ENCODE measurements around the gene PLA2G6.
A peak's percentile ranks its signal among the peaks of the same experiment; 100 is the strongest.

Gene PLA2G6

GRCh38 chr22:38221908-38222796 is 40.5 kb upstream of the PLA2G6 start:
- Histone ChIP-seq H3K27me3 (ENCODE audit: control insufficient read depth in 1 of 2, insufficient read depth in 2 of 2, low read length in 2 of 2) (no peaks in the 10 kb centered on the region), H3K36me3 (ENCODE audit: control insufficient read depth in 1 of 2, insufficient read depth in 2 of 2, low read length in 2 of 2) (peaks cover 4 to 47% of the 10 kb centered on the region in 2 donors), H3K4me1 (ENCODE audit: control insufficient read depth in 1 of 2, insufficient read depth in 2 of 2, low read length in 2 of 2) (peaks cover 17 to 23% of the 10 kb centered on the region in 2 donors), H3K27ac (ENCODE audit: low read depth, low read length) (no peak overlapping the region), H3K9me3 (ENCODE audit: control insufficient read depth in 1 of 2, low read length in 2 of 2) (no peaks in the 10 kb centered on the region), H3K4me3 (ENCODE audit: low read depth in 1 of 2, low read length in 2 of 2) (no peak overlapping the region), H3K9ac (ENCODE audit: low read depth in 1 of 2, low read length in 2 of 2) (no peak overlapping the region)

GRCh38 chr22:38221407-38221806 is 39.8 kb upstream of the PLA2G6 start:
- Histone ChIP-seq H3K9ac (ENCODE audit: low read depth in 1 of 2, low read length in 2 of 2) (no peak overlapping the region), H3K27ac (ENCODE audit: low read depth, low read length) (no peak overlapping the region), H3K4me1 (ENCODE audit: control insufficient read depth in 1 of 2, insufficient read depth in 2 of 2, low read length in 2 of 2) (peaks cover 17 to 23% of the 10 kb centered on the region in 2 donors), H3K9me3 (ENCODE audit: control insufficient read depth in 1 of 2, low read length in 2 of 2) (no peaks in the 10 kb centered on the region), H3K36me3 (ENCODE audit: control insufficient read depth in 1 of 2, insufficient read depth in 2 of 2, low read length in 2 of 2) (peaks cover 4 to 39% of the 10 kb centered on the region in 2 donors), H3K4me3 (ENCODE audit: low read depth in 1 of 2, low read length in 2 of 2) (no peak overlapping the region), H3K27me3 (ENCODE audit: control insufficient read depth in 1 of 2, insufficient read depth in 2 of 2, low read length in 2 of 2) (no peaks in the 10 kb centered on the region)

GRCh38 chr22:38220653-38221386 is 39.2 kb upstream of the PLA2G6 start:
- no peaks in the 10 kb centered on the region for H3K9me3 ChIP-seq (ENCODE audit: control insufficient read depth in 1 of 2, low read length in 2 of 2)
- H3K4me3 ChIP-seq (ENCODE audit: low read depth in 1 of 2, low read length in 2 of 2): no peak overlapping the region
- H3K27ac ChIP-seq (ENCODE audit: low read depth, low read length): no peak overlapping the region
- H3K9ac ChIP-seq (ENCODE audit: low read depth in 1 of 2, low read length in 2 of 2): peak overlapping the region in 1 of 2 donors; percentile 2
- H3K27me3 ChIP-seq (ENCODE audit: control insufficient read depth in 1 of 2, insufficient read depth in 2 of 2, low read length in 2 of 2): no peaks in the 10 kb centered on the region
- H3K36me3 ChIP-seq (ENCODE audit: control insufficient read depth in 1 of 2, insufficient read depth in 2 of 2, low read length in 2 of 2): peaks cover 4 to 35% of the 10 kb centered on the region in 2 donors
- H3K4me1 ChIP-seq (ENCODE audit: control insufficient read depth in 1 of 2, insufficient read depth in 2 of 2, low read length in 2 of 2): peaks cover 17 to 23% of the 10 kb centered on the region in 2 donors

- no peak overlapping the region for H3K4me3 ChIP-seq (ENCODE audit: low read depth in 1 of 2, low read length in 2 of 2)
- no peaks in the 10 kb centered on the region for H3K9me3 ChIP-seq (ENCODE audit: control insufficient read depth in 1 of 2, low read length in 2 of 2)
- peak overlapping the region in 1 of 2 donors; percentile 2 for H3K9ac ChIP-seq (ENCODE audit: low read depth in 1 of 2, low read length in 2 of 2)
- H3K36me3 ChIP-seq (ENCODE audit: control insufficient read depth in 1 of 2, insufficient read depth in 2 of 2, low read length in 2 of 2): peaks cover 4 to 28% of the 10 kb centered on the region in 2 donors
- H3K27ac ChIP-seq (ENCODE audit: low read depth, low read length): no peak overlapping the region
- peaks cover 17 to 23% of the 10 kb centered on the region in 2 donors for H3K4me1 ChIP-seq (ENCODE audit: control insufficient read depth in 1 of 2, insufficient read depth in 2 of 2, low read length in 2 of 2)
- H3K27me3 ChIP-seq (ENCODE audit: control insufficient read depth in 1 of 2, insufficient read depth in 2 of 2, low read length in 2 of 2): no peaks in the 10 kb centered on the region
Measured at GRCh38 chr22:38220163-38220562, 38.5 kb upstream of the PLA2G6 start.

GRCh38 chr22:38219632-38220031 is 38.0 kb upstream of the PLA2G6 start:
- Histone ChIP-seq H3K27me3 (ENCODE audit: control insufficient read depth in 1 of 2, insufficient read depth in 2 of 2, low read length in 2 of 2) (no peaks in the 10 kb centered on the region), H3K9me3 (ENCODE audit: control insufficient read depth in 1 of 2, low read length in 2 of 2) (no peaks in the 10 kb centered on the region), H3K4me3 (ENCODE audit: low read depth in 1 of 2, low read length in 2 of 2) (no peak overlapping the region), H3K9ac (ENCODE audit: low read depth in 1 of 2, low read length in 2 of 2) (peak overlapping the region in 1 of 2 donors; percentile 46), H3K36me3 (ENCODE audit: control insufficient read depth in 1 of 2, insufficient read depth in 2 of 2, low read length in 2 of 2) (peaks cover 4 to 23% of the 10 kb centered on the region in 2 donors), H3K4me1 (ENCODE audit: control insufficient read depth in 1 of 2, insufficient read depth in 2 of 2, low read length in 2 of 2) (peaks cover 17 to 23% of the 10 kb centered on the region in 2 donors), H3K27ac (ENCODE audit: low read depth, low read length) (peak overlapping the region; percentile 56)

- Histone ChIP-seq H3K9me3 (ENCODE audit: control insufficient read depth in 1 of 2, low read length in 2 of 2) (no peaks in the 10 kb centered on the region), H3K27ac (ENCODE audit: low read depth, low read length) (peak overlapping the region; percentile 67), H3K27me3 (ENCODE audit: control insufficient read depth in 1 of 2, insufficient read depth in 2 of 2, low read length in 2 of 2) (no peaks in the 10 kb centered on the region), H3K4me3 (ENCODE audit: low read depth in 1 of 2, low read length in 2 of 2) (peak overlapping the region in 1 of 2 donors; percentile 13), H3K36me3 (ENCODE audit: control insufficient read depth in 1 of 2, insufficient read depth in 2 of 2, low read length in 2 of 2) (peaks cover 4 to 19% of the 10 kb centered on the region in 2 donors), H3K4me1 (ENCODE audit: control insufficient read depth in 1 of 2, insufficient read depth in 2 of 2, low read length in 2 of 2) (peaks cover 22 to 27% of the 10 kb centered on the region in 2 donors), H3K9ac (ENCODE audit: low read depth in 1 of 2, low read length in 2 of 2) (peak overlapping the region; percentile 6 to 46)
Measured at GRCh38 chr22:38218661-38219622, 37.3 kb upstream of the PLA2G6 start.

- H3K9me3 ChIP-seq (ENCODE audit: control insufficient read depth in 1 of 2, low read length in 2 of 2): no peaks in the 10 kb centered on the region
- H3K36me3 ChIP-seq (ENCODE audit: control insufficient read depth in 1 of 2, insufficient read depth in 2 of 2, low read length in 2 of 2): no peaks in the 10 kb centered on the region
- no peak overlapping the region for H3K27ac ChIP-seq (ENCODE audit: low read depth, low read length)
- no peak overlapping the region for H3K4me3 ChIP-seq (ENCODE audit: low read depth in 1 of 2, low read length in 2 of 2)
- no peak overlapping the region for H3K9ac ChIP-seq (ENCODE audit: low read depth in 1 of 2, low read length in 2 of 2)
- no peaks in the 10 kb centered on the region for H3K27me3 ChIP-seq (ENCODE audit: control insufficient read depth in 1 of 2, insufficient read depth in 2 of 2, low read length in 2 of 2)
- peaks cover 29 to 31% of the 10 kb centered on the region in 2 donors for H3K4me1 ChIP-seq (ENCODE audit: control insufficient read depth in 1 of 2, insufficient read depth in 2 of 2, low read length in 2 of 2)
Measured at GRCh38 chr22:38215156-38216038, 33.8 kb upstream of the PLA2G6 start.

GRCh38 chr22:38214302-38215056 is 32.8 kb upstream of the PLA2G6 start:
- Histone ChIP-seq H3K4me1 (ENCODE audit: control insufficient read depth in 1 of 2, insufficient read depth in 2 of 2, low read length in 2 of 2) (peaks cover 24 to 28% of the 10 kb centered on the region in 2 donors), H3K9ac (ENCODE audit: low read depth in 1 of 2, low read length in 2 of 2) (peak overlapping the region in 1 of 2 donors; percentile 38), H3K9me3 (ENCODE audit: control insufficient read depth in 1 of 2, low read length in 2 of 2) (no peaks in the 10 kb centered on the region), H3K36me3 (ENCODE audit: control insufficient read depth in 1 of 2, insufficient read depth in 2 of 2, low read length in 2 of 2) (no peaks in the 10 kb centered on the region), H3K27ac (ENCODE audit: low read depth, low read length) (no peak overlapping the region), H3K4me3 (ENCODE audit: low read depth in 1 of 2, low read length in 2 of 2) (peak overlapping the region; percentile 56 to 59), H3K27me3 (ENCODE audit: control insufficient read depth in 1 of 2, insufficient read depth in 2 of 2, low read length in 2 of 2) (no peaks in the 10 kb centered on the region)

Measured in duodenal mucosa (tissue), 2 donors.